ENCODE results near the gene TUBGCP6.
A peak's percentile ranks its signal among the peaks of the same experiment; 100 is the strongest.

Gene TUBGCP6

GRCh38 chr22:50224071-50224470, 20.8 kb downstream of the TUBGCP6 start:
- peak; percentile 40 for DNase-seq

GRCh38 chr22:50222508-50222907, 22.3 kb downstream of the TUBGCP6 start:
- peak; percentile 54 for DNase-seq

GRCh38 chr22:50221410-50222300, 23.2 kb downstream of the TUBGCP6 start:
- DNase-seq = peak; percentile 51

GRCh38 chr22:50220603-50221409, 24.0 kb downstream of the TUBGCP6 start:
- DNase-seq = peak; percentile 45

DNA sequence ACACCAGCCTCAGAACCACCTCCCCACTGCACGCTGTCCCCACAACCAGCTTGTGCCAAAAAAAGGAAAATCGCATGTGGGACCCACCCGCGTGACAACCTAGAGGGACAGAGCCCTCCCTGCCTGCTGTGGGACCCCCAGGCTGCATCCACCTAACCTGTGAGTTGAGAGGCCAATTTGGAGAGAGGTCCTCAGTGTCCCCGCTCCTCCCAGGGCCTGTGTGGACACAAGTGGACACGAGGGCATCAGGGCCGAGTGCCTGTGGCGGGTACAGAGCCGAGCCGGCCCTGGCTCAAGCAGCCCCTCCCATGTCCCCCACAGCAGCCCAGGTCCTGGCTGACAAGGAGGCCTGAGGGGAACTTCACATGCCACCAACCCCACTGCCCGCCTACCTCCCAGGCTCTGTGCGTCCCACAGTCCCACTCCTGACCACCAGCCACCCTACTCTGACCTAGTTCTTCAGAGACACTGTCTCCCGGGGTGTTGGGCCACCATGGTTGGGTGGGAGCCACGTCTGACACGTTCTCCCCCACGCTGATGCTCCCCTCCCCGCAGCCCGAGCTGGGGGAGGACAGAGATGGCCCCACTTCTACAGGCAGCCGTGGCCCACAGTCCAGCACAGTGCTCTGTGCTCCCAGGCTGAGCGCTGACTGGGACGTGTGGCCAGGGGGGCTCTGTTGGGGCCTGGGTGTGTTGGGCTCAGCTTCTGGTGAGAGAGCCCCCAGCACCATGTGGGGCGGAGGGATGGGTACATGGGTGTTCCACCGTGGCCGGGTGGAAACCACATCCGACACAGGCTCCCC, 24.8 kb downstream of the TUBGCP6 start:
- peak; percentile 35 for DNase-seq

DNA sequence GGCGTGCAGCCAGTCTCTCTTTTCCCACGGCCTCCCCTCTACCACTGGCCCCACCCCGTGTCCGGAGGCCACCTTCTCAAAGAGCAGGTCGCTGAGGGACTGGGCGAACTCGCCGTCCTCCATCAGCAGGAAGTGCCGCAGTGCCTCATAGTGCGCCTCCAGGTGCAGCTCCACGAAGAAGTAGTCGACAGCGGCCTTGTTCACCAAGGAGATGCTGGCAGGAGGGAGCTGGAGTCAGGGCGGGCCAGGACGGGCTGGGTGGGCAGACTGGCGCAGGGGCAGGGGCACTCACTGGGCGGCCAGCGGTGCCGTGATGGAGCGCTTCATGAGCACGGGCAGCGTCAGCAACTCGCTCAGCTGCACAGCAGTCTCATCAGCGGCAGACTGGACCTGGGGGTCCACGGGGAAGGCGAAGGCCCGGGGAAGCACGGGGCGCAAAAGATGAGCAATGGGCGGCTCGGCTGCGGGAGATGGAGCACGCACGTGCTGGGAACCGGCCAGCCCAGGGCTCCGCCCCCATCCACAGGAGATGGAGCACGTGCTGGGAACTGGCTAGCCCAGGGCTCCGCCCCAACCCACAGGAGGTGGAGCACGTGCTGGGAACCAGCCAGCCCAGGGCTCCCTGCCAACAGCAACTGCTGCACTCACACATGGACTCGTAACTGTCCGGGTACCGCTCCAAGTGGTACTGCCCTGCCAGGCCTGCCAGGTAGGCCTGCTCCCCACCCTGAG, 25.7 kb downstream of the TUBGCP6 start:
- DNase-seq = peak; percentile 72

- DNase-seq = no peak
Measured at GRCh38 chr22:50218153-50218995, 26.4 kb downstream of the TUBGCP6 start.

GRCh38 chr22:50217543-50218152, 27.2 kb downstream of the TUBGCP6 start:
- DNase-seq = no peak

GRCh38 chr22:50216684-50217520, 27.9 kb downstream of the TUBGCP6 start:
- no peak for DNase-seq

GRCh38 chr22:50216055-50216683, 28.7 kb downstream of the TUBGCP6 start:
- no peak for DNase-seq

- no peak for DNase-seq
Measured at GRCh38 chr22:50215297-50216054, 29.3 kb downstream of the TUBGCP6 start.

- DNase-seq = no peak
Measured at GRCh38 chr22:50213263-50213662, 31.6 kb downstream of the TUBGCP6 start.

- no peak for DNase-seq
Measured at GRCh38 chr22:50211147-50211546, 33.7 kb downstream of the TUBGCP6 start.

DNA sequence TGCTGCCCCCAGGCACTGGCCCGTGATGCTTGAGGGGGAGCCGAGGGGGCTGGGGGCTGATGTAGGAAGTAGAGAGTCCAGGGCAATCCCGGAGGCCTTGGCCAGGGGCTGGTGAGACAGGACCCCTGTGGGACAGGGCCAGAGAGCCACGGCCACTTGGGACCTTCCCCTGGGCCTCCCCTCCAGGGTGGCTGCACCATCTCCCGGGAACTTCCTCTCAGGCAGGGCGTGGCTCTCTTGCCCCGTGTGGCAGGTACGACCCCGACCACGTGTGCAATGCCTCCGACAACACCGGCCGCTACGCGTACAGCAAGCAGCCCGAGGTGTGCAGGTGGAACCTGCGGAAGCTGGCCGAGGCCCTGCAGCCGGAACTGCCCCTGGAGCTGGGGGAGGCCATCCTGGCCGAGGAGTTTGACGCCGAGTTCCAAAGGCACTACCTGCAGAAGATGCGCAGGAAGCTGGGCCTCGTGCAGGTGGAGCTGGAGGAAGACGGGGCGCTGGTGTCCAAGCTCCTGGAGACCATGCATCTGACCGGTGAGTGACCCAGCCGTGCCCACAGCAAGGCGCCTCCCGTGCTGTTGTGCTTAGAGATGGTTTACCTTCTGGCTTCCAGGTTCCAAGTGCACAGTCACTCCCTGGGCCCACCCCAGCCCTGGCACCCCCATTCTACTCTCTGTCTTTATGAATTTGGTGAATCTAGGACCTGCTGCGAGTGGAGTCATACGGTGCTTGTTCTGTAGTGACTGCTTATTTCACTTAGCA, 34.3 kb downstream of the TUBGCP6 start:
- no peak for DNase-seq

GRCh38 chr22:50209893-50210292, 34.9 kb downstream of the TUBGCP6 start:
- no peak for DNase-seq

DNA sequence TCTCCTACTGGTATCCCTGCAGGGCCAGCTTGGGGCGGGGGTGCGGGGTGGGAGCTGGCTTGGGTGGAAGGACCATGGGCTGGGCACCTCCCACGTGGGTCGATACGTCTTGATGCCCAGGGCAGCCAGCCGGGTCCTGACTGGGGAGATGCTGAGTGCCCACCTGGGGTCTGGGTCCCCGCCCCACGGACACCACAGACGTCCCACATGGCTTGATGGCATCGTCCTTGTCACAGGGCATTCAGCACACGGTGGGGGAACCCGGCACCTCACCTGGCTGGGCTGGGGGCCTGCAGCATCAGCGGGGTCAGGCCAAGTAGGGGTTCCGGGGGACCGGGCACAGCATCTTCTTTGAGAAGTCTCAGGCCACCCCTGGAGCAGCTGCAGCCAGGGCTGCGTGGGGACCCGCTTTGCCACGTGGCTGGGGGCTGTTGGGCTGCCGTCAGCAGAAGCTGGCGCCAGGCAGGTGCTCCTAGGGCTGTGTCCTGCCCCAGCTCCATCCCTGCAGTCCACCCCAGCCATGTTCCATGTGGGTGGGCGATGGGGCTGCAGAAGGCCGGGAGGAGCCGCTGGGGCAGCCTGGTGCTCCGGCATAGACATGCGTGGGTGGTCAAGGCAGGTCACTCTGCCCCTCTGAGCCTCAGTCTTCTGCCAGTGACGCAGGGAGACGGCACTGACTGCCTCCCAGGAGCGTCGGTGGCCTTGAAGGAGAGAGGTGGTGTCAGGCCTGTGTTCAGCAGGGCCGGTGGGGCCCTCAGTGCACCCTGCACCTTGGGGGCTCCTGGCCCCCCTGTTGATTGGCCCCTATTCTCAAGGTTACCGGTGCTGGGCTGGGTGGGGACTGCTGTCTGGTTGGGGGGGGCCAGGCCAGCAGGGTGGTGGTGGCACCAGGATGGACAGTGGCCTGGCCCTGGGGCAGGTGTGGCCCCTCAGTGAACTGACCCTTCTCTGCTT, 35.6 kb downstream of the TUBGCP6 start:
- no peak for DNase-seq
